Measurements from ENCODE around the gene DCHS1. TPM values are rescaled to one million over a fixed set of nuclear protein-coding genes. Genes with fewer than 3 reads are reported as not detected.
A peak's percentile ranks its signal among the peaks of the same experiment; 100 is the strongest.

Gene DCHS1
- total and polyA plus RNA-seq, 2 of the 13 experiments (the other 11 are each of a cell fraction or from before 2014, with no cell fraction given) = under 0.01 to 0.03 TPM

DNA sequence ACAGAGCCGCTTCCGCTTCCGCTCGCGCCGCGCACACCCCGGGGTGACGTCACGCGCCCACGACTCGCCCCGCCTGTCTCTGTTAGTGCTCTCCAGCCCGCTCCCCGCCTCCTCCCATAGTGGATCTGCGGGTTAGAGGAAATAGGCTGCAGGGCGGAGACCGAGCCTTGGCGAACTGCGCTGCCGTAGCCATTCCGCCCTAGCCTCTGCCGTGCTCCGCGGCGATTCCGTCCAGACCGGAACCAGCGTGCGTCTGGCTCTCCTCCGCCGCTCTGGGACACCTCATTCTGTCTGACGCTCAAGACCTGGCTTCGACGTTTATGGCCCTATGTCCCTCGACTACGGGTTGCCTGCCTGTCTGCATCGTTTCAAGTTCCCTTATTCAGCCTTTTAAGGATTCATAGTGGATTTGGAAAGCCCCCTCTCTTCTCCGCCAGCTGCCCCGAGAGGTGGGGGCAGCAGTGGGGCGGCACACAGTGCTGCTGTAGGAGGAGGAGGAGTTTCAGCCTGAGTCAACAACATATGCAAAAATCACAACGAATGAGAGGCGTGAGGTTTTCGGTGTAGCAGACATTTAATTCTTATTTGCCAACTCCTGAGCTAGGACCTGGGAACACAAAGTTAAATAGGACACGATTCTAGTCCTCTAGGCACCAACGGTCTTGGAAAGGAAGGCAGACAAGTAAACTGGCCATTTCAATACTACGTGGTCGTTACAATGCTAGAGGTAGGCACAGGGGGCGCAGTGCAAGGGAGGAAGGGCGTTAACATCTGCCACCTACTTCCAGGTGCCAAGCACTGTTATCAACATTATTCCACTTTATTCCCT lies 43.2 kb downstream of the DCHS1 start, which contains the start of gene TAF10 (continued):
- TF ChIP-seq, protein P1, sequence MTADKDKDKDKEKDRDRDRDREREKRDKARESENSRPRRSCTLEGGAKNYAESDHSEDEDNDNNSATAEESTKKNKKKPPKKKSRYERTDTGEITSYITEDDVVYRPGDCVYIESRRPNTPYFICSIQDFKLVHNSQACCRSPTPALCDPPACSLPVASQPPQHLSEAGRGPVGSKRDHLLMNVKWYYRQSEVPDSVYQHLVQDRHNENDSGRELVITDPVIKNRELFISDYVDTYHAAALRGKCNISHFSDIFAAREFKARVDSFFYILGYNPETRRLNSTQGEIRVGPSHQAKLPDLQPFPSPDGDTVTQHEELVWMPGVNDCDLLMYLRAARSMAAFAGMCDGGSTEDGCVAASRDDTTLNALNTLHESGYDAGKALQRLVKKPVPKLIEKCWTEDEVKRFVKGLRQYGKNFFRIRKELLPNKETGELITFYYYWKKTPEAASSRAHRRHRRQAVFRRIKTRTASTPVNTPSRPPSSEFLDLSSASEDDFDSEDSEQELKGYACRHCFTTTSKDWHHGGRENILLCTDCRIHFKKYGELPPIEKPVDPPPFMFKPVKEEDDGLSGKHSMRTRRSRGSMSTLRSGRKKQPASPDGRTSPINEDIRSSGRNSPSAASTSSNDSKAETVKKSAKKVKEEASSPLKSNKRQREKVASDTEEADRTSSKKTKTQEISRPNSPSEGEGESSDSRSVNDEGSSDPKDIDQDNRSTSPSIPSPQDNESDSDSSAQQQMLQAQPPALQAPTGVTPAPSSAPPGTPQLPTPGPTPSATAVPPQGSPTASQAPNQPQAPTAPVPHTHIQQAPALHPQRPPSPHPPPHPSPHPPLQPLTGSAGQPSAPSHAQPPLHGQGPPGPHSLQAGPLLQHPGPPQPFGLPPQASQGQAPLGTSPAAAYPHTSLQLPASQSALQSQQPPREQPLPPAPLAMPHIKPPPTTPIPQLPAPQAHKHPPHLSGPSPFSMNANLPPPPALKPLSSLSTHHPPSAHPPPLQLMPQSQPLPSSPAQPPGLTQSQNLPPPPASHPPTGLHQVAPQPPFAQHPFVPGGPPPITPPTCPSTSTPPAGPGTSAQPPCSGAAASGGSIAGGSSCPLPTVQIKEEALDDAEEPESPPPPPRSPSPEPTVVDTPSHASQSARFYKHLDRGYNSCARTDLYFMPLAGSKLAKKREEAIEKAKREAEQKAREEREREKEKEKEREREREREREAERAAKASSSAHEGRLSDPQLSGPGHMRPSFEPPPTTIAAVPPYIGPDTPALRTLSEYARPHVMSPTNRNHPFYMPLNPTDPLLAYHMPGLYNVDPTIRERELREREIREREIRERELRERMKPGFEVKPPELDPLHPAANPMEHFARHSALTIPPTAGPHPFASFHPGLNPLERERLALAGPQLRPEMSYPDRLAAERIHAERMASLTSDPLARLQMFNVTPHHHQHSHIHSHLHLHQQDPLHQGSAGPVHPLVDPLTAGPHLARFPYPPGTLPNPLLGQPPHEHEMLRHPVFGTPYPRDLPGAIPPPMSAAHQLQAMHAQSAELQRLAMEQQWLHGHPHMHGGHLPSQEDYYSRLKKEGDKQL (CRISPR knock-in tag; IDR thresholded peaks at IDR 0.05; ENCODE audit: low read depth) = no peak
- no peak for TF ChIP-seq ZNF382 (CRISPR knock-in tag; IDR thresholded peaks at IDR 0.05; ENCODE audit: borderline replicate concordance)
- TF ChIP-seq TAF15 (IDR thresholded peaks at IDR 0.05; ENCODE audit: low read depth, low read length, poor library complexity, severe bottlenecking) = no peak
- TF ChIP-seq ZNF34 (CRISPR knock-in tag; IDR thresholded peaks at IDR 0.05; ENCODE audit: borderline replicate concordance) = peak; percentile 44; the same call in 1 of the 2 replicates
- TF ChIP-seq RXRA (CRISPR knock-in tag; IDR thresholded peaks at IDR 0.05) = peak; percentile 66
- TF ChIP-seq, protein P2, sequence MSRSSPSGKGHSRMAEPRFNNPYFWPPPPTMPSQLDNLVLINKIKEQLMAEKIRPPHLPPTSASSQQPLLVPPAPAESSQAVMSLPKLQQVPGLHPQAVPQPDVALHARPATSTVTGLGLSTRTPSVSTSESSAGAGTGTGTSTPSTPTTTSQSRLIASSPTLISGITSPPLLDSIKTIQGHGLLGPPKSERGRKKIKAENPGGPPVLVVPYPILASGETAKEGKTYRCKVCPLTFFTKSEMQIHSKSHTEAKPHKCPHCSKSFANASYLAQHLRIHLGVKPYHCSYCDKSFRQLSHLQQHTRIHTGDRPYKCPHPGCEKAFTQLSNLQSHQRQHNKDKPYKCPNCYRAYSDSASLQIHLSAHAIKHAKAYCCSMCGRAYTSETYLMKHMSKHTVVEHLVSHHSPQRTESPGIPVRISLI (CRISPR knock-in tag; IDR thresholded peaks at IDR 0.05; ENCODE audit: borderline replicate concordance) = no peak
- no peak for TF ChIP-seq ZNF101 (CRISPR knock-in tag; IDR thresholded peaks at IDR 0.05; ENCODE audit: borderline replicate concordance, low read depth)
- TF ChIP-seq ZNF768 (CRISPR knock-in tag; IDR thresholded peaks at IDR 0.05) = peak; percentile 61; the same call in 1 of the 2 replicates
- no peak; the same call in 1 of the 2 replicates for TF ChIP-seq ZKSCAN5 (CRISPR knock-in tag; IDR thresholded peaks at IDR 0.05)
- peak; percentile 89 for TF ChIP-seq ZBTB21 (CRISPR knock-in tag; IDR thresholded peaks at IDR 0.05)
- TF ChIP-seq XRCC5 (optimal IDR thresholded peaks at IDR 0.05; ENCODE audit: low read length) = peak; percentile 58
- peak; percentile 52; the same call in 1 of the 2 replicates for TF ChIP-seq ZNF770 (CRISPR knock-in tag; IDR thresholded peaks at IDR 0.05)
- TF ChIP-seq HOXA3 (CRISPR knock-in tag; IDR thresholded peaks at IDR 0.05) = peak; percentile 95
- no peak for TF ChIP-seq MATR3 (CRISPR knock-in tag; IDR thresholded peaks at IDR 0.05)
- no peak for TF ChIP-seq ZNF773 (CRISPR knock-in tag; IDR thresholded peaks at IDR 0.05; ENCODE audit: borderline replicate concordance)
- no peak for TF ChIP-seq HNF4G (IDR thresholded peaks at IDR 0.05; ENCODE audit: borderline replicate concordance, low read depth, low read length)
- no peak; the same call in 1 of the 2 replicates for TF ChIP-seq HNF4G (CRISPR knock-in tag; IDR thresholded peaks at IDR 0.05; ENCODE audit: borderline replicate concordance, low read depth)
- TF ChIP-seq TCF7 (IDR thresholded peaks at IDR 0.05; ENCODE audit: low read depth) = 0 out of 2 replicates have a peak, but pooled peaks have one; percentile 4
- no peak for TF ChIP-seq ZNF205 (CRISPR knock-in tag; IDR thresholded peaks at IDR 0.05)
- TF ChIP-seq GABPA (IDR thresholded peaks at IDR 0.05; ENCODE audit: low read depth, low read length) = peak; percentile 88
- TF ChIP-seq GABPA (CRISPR knock-in tag; IDR thresholded peaks at IDR 0.05; ENCODE audit: low read depth) = peak; percentile 84
- TF ChIP-seq PHF21A (CRISPR knock-in tag; IDR thresholded peaks at IDR 0.05) = no peak
